Endothelial cell of hepatic sinusoid (primary cell): Measurements from ENCODE around the gene CDKL1.
"Not testable (repeated sequence)": the region's sequence is repeated elsewhere in the genome, so short reads cannot be mapped to it uniquely, and the experiment has no call there.

Experiments
- in situ Hi-C: cut with HindIII; loops from 2 replicates; pipeline ENCODE4 v1.10.0; 2017; ENCODE audit warnings: low sequenced_read_pairs

CDKL1 gene

DNA sequence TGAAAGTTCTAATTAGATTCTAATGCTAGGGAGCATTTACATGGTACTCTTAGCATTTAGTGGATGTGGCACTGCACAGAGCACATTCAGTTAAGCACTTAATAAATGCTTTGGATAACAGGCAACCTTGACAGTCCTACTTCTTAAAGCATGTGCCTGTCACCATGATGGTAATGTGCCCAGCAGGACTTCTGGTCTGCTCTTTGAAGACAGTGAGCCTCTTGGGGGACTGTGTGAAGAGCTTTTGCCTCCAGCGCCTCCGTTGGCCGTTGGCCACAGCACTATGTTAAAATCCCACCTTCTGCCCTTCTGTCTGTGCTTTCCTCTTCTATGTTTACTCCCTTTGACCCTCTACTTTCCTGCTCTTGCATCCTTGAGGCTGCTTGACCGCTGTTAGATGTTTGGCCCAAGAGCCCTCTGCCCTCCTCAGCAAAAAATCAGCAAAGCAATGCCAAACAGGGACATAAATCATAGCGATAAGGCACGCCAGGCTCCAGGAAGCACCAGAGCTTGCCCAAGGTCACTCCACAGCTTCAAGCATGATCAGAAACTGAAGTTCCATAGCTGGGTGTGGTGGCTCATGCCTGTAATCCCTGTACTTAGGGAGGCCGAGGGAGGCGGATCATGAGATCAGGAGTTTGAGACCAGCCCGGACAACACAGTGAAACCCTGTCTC, 8.3 kb downstream of the CDKL1 start:
- in situ Hi-C loops, result no loop called here

- in situ Hi-C loops, result no loop called here
Observed at GRCh38 chr14:50387548-50387947, 9.1 kb downstream of the CDKL1 start.

DNA sequence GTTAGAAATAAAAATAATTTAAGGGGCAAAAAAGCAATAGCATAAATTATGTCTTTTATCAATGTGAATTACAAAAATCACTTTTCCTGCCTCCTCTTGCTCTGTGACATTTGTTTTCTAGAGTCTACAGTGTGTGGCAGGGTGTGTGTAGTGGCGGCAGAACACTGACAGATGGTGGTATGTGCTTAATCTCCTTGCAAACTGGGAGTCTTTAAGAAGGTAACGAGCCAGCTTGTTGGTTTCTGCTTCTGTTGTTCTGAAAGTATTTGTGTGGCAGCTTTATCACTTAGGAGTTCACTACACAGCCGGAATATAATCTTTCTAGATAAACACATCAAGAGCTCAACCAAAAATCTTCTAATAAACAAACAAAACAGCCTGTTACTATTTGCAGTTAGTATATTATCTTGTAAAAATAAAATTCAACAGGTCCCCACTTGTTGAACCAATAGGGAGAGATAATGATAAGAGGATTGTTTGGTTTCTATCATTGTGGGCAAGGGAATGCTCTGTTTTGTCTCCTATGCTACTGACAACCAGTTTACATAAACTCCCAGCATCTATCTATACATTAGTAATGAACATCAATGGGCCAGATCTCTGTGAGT, 13.0 kb downstream of the CDKL1 start:
- in situ Hi-C loops, result no loop called here

DNA sequence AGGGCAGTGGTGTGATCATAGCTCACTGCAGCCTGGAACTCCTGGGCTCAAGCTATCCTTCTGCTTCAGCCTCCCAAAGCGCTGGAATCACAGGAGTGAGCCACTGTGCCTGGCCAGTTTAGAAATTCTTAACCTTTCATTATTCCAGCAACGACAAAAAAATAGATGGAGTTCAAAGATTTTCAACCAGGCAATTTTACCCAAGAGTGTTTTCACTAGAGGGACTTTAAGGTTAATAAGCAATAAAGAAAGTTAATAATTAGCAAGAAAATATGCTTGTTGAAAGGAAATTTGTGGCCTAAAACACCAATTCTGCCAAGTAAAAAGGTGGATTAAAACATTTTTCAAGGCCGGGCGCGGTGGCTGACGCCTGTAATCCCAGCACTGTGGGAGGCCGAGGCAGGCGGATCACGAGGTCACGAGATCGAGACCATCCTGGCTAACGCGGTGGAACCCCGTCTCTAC, 14.8 kb downstream of the CDKL1 start:
- in situ Hi-C loops, result no loop called here

GRCh38 chr14:50381008-50381407, 15.7 kb downstream of the CDKL1 start:
- in situ Hi-C loops, result no loop called here

- in situ Hi-C loops, result no loop called here
Observed at GRCh38 chr14:50380455-50380854, 16.2 kb downstream of the CDKL1 start.

DNA sequence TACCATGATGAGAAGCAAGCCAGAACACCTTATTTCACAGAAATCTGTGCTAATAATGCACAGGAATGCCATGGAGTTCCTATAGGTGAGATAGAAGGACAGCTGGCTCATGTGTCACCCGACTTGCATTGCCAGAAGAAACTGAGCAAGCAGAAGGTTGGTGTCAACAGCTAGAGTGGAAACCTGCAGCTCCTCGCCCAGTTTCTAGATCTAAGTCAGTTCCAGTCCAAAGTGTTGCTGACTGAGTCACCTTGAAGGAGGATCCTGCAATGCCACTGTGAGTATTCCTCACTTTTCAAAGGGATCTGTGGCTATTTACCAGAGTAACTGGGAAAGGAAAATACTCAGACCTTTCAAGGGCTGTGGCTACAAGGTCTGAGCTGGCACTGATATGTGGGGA, 17.1 kb downstream of the CDKL1 start:
- in situ Hi-C loops, result no loop called here

GRCh38 chr14:50377550-50378085, 19.1 kb downstream of the CDKL1 start:
- in situ Hi-C loops, result no loop called here

DNA sequence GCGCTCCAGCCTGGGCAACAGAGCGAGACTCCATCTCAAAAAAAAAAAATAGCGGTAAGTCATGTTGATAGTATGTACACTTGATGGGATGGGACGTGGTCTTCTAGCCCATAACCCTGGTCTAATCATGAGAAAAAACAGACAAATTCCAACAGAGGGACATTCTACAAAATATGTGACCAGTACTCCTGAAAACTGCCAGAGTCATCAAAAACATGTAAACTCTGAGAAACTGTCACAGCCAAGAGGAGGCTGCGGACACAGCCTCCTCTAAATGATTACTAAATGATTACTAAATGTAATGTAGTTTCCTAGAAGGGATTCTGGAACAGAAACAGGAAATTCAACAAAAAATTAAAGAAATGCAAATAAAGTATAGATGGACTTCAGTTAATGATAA, 20.9 kb downstream of the CDKL1 start:
- in situ Hi-C loops, result no loop called here

DNA sequence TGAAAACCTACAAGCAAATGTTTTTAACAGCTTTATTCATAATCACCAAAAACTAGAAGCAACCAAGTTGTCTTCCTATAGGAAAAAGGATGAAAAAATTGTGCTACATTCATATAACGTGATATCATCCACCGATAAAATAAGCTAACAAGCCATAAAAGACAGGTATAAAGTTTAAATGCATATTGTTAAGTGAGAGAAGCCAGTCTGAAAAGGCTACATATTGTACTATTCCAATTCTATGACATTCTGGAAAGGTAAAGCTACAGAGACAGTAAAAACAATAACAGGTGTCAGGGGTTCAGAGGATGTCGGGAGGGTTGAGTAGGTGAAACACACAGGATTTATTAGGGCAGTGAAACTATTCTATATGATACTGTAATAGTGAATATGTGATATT, 22.7 kb downstream of the CDKL1 start:
- in situ Hi-C loops, result no loop called here

GRCh38 chr14:50371546-50371945, 25.1 kb downstream of the CDKL1 start:
- in situ Hi-C loops, result no loop called here

DNA sequence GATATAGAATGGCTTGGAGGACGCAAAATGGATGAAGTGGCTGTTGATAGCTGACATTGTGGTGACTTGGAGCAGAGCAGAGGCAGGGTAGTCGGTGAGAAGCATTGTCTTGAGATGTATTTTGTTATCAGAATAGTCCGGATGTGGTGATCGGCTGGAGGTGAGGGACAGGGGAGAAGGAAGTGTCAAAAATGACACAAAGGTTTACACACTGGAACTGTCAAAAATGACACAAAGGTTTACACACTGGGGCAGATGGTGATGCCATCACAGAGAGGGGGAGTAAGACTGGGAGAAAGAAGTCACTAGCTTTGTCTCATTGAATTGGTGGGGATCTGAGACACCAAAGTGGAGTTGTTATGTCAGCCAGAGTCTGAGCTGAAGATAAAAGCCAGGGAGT, 30.1 kb downstream of the CDKL1 start:
- in situ Hi-C loops, result no loop called here

DNA sequence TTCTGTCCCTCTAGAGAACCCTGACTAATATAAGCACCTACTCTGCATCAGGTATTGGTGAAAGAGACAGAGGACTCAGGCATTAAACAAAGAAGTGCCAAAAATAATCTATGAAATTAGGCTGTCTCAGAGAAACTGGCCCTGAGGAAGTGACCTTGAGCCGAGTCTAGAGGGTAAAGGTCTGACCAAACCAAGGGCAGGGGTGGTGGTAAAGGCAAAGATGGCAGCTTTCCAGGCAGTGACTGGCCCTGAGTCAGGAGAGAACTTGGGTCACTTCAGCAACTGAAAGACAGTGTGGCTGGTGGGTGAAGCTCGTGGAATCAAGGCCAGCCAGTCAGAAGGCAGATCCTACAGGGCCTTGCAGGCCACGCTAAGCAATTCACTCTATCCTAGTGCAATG, 30.6 kb downstream of the CDKL1 start:
- in situ Hi-C loops, result no loop called here

- in situ Hi-C loops, result not testable (repeated sequence)
Observed at GRCh38 chr14:50365572-50365971, 31.1 kb downstream of the CDKL1 start.

DNA sequence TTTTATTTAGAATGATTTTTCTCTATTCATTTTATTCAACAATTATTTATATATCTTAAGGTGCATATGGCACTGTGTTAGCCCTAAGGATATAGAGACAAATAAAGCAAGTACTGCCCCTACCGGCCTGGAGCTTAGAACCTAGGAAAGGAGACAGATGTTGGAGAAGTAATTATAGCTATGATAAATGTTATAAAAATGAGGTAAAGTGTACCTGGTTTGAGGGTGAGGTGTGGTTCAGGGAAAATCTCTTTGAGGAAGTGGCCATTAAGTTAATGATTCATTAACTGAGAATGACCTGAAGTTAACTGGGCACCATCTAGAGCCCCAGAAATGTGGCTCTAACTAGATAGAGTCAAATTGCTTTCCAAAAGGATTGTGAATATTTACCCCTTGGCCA, 31.9 kb downstream of the CDKL1 start:
- in situ Hi-C loops, result no loop called here

- in situ Hi-C loops, result no loop called here
Observed at GRCh38 chr14:50363714-50364111, 33.0 kb downstream of the CDKL1 start.

DNA sequence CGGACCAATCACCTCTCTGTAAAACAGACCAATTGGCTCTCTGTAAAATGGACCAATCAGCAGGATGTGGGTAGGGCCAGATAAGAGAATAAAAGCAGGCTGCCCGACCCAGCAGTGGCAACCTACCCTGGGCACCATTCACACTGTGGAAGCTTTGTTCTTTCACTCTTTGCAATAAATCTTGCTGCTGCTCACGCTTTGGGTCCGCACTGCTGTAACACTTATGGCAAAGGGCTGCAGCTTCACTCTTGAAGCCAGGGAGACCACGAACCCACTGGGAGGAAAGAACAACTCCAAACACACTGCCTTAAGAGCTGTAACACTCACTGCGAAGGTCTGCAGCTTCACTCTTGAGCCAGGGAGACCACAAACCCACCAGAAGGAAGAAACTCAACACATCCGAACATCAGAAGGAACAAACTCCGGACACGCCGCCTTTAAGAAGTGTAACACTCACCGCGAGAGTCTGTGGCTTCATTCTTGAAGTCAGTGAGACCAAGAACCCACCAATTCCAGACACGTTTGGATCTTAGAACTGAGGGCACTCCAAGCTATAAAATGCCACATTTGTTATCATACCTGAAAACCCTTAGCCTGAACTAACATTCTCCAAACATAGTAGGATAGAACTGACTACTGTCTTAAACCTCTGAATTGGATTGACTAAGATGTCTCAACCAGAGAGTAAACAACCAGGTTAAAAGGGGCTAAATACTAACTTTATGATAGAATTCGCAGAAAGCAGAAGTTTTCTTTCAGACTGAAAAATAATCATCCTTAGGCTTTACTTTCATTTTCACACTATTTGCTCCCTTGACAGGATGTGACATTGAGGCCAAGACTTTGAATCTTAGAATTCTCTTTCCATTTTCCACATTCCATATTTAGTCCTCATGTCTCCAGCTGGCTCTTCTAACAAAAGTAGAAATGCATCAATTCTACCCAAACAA, 33.6 kb downstream of the CDKL1 start:
- in situ Hi-C loops, result no loop called here

GRCh38 chr14:50361473-50362403, 34.9 kb downstream of the CDKL1 start:
- in situ Hi-C loops, result not testable (repeated sequence)

- in situ Hi-C loops, result no loop called here
Observed at GRCh38 chr14:50360851-50361250, 35.8 kb downstream of the CDKL1 start.

DNA sequence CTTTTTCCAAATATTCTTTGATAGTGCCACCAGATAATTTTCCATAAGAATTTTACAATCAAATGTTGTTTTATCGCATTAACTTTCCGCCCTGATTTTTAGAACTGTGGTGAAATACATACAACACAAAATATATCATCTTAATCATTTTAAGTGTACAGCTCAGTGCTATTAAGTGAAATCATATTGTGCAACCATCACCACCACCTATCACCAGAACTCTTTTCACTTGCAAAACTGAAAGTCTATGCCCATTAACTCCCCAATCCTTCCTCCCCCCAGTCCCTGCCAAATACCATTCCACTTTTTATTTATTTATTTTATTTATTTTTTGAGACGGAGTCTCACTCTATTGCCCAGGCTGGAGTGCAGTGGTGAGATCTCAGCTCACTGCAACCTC, 36.6 kb downstream of the CDKL1 start:
- in situ Hi-C loops, result no loop called here
